ENCODE data around the gene KLHL3.

KLHL3 gene

GRCh38 chr5:137605411-137605810 is 130.5 kb downstream of the KLHL3 start:
- DNase-seq: peak; percentile 21

- peak; percentile 24 for DNase-seq
Observed at GRCh38 chr5:137604348-137605095, 131.4 kb downstream of the KLHL3 start.

- DNase-seq: no peak
Observed at GRCh38 chr5:137603891-137604290, 132.0 kb downstream of the KLHL3 start.

- DNase-seq: no peak
Observed at GRCh38 chr5:137603356-137603755, 132.5 kb downstream of the KLHL3 start.

GRCh38 chr5:137602721-137603273 is 133.1 kb downstream of the KLHL3 start:
- no peak for DNase-seq

- no peak for DNase-seq
Observed at GRCh38 chr5:137600721-137601360, 135.0 kb downstream of the KLHL3 start.

GRCh38 chr5:137599457-137599856 is 136.4 kb downstream of the KLHL3 start:
- DNase-seq: no peak

GRCh38 chr5:137598399-137598798 is 137.5 kb downstream of the KLHL3 start:
- DNase-seq: no peak

- DNase-seq: no peak
Observed at GRCh38 chr5:137596941-137597340, 138.9 kb downstream of the KLHL3 start.

- no peak for DNase-seq
Observed at GRCh38 chr5:137595396-137596079, 140.4 kb downstream of the KLHL3 start.

GRCh38 chr5:137594717-137595116 is 141.2 kb downstream of the KLHL3 start:
- no peak for DNase-seq

GRCh38 chr5:137592317-137592716 is 143.6 kb downstream of the KLHL3 start:
- no peak for DNase-seq

- no peak for DNase-seq
Observed at GRCh38 chr5:137589185-137589584, 146.7 kb downstream of the KLHL3 start.

- no peak for DNase-seq
Observed at GRCh38 chr5:137587919-137588318, 148.0 kb downstream of the KLHL3 start.

GRCh38 chr5:137584262-137584661 is 151.6 kb downstream of the KLHL3 start:
- DNase-seq: no peak

- no peak for DNase-seq
Observed at GRCh38 chr5:137583129-137583528, 152.8 kb downstream of the KLHL3 start.

GRCh38 chr5:137582218-137582617 is 153.7 kb downstream of the KLHL3 start:
- no peak for DNase-seq

GRCh38 chr5:137581776-137582175 is 154.1 kb downstream of the KLHL3 start:
- no peak for DNase-seq

GRCh38 chr5:137580030-137580429 is 155.9 kb downstream of the KLHL3 start:
- DNase-seq: no peak

- DNase-seq: no peak
Observed at GRCh38 chr5:137575847-137576246, 160.0 kb downstream of the KLHL3 start.

GRCh38 chr5:137575211-137575610 is 160.7 kb downstream of the KLHL3 start:
- no peak for DNase-seq

- DNase-seq: no peak
Observed at GRCh38 chr5:137573376-137573775, 162.5 kb downstream of the KLHL3 start.

GRCh38 chr5:137572042-137572695 is 163.7 kb downstream of the KLHL3 start:
- no peak for DNase-seq
